Head of caudate nucleus (tissue), 42 donors: Measurements from ENCODE around the gene SGPP1.
"Not testable (repeated sequence)": the region's sequence is repeated elsewhere in the genome, so short reads cannot be mapped to it uniquely, and the experiment has no call there.

Experiments used
- DNase-seq, 42 donors: peaks; one replicate each; pipeline versions ENCODE4 v3.0.0 to v3.0.0-alpha.2; 2020 to 2021; ENCODE audit warnings: mixed read lengths in 7 of 42
- intact Hi-C: fragments of 100-400 bp; cut with DNase I; formaldehyde crosslinking; loops from one replicate; pipeline ENCODE4 v1.15.0; 2022

Gene SGPP1

GRCh38 chr14:63650256-63650952 is 77.5 kb downstream of the SGPP1 start:
- intact Hi-C loops = no loop called here
- peak in 6 of 42 donors; percentile 14 to 64 (median 32) for DNase-seq

DNA sequence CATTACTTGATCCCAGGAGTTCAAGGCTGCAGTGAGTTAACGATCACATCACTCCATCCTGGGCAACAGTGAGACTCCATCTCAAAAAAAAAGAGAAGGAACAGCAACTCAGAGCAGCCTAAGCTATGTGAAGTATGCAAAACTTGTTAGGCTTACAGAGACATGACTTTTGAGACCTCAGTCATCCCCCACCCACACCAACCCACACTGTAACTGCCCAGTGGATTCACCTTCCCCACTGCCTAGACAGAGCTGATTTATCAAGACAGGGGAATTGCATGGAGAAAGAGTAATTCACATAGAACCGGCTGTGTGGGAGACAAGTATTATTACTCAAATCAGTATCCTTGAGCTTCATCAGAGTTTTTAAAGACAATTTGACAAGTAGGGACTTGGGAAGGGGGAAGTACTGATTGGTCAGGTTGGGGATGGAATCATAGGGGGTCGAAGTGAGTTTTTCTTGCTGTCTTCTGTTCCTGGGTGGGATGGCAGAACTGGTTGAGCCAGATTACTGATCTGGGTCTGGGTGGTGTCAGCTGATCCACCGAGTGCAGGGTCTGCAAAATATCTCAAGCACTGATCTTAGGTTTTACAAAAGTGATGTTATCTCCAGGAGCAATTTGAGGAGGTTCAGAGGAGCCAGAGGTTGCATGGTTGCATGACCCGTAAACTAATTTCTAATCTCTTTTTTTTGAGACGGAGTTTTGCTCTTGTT is 80.0 kb downstream of the SGPP1 start:
- intact Hi-C loops = loop anchor here (10.0 kb wide), 1 partner anchor 103 kb away; the partner anchor contains the start of gene PPP2R5E
- DNase-seq = no peak

DNA sequence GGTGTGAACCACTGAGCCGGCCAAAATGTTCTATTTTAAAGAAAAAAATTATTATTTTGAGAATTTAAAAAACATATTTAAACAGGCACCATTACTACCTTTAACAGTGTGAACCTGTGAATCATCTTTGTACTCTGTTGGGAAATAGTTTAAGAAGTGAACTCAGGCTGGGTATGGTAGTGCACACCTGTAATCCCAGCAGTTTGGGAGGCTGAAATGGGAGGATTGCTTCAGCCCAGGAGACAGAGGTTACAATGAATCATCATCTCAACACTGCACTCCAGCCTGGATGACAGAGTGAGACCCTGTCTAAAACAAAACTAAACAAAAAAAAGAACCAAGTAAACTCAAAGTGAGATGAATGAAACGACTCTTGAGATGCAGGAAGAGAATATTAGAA is 83.1 kb downstream of the SGPP1 start:
- no peak for DNase-seq
- intact Hi-C loops = loop anchor here (5.0 to 10.0 kb wide), 2 partner anchors 83 to 100 kb away; partner anchors contain the start of genes PPP2R5E and SGPP1

- intact Hi-C loops = loop anchor here (5.0 to 10.0 kb wide), 2 partner anchors 84 to 98 kb away; partner anchors contain the start of genes PPP2R5E and SGPP1
- no peak for DNase-seq
Measured at GRCh38 chr14:63642656-63643382, 85.0 kb downstream of the SGPP1 start.

DNA sequence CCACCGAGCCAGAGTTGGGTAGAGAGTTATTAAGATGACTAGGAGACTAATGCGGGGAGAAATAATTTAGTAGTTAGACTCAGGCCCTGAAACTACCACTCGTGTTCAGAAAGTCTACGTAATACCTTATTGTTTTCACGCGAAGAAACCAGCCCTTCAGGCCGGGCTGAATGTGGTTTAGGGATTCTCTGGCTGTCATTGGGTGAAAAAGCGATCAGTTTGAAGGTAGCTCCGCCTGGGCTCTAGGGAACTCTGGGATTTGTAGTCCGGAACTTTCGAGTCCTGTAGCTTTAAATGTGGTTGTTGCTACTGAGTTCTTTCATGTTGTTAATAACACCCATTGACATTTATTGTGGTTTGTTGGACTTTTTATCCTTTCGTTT is 85.6 kb downstream of the SGPP1 start:
- intact Hi-C loops = loop anchor here (5.0 to 10.0 kb wide), 2 partner anchors 85 to 97 kb away; partner anchors contain the start of genes PPP2R5E and SGPP1
- DNase-seq = peak; percentile 53 to 97 (median 88)

DNA sequence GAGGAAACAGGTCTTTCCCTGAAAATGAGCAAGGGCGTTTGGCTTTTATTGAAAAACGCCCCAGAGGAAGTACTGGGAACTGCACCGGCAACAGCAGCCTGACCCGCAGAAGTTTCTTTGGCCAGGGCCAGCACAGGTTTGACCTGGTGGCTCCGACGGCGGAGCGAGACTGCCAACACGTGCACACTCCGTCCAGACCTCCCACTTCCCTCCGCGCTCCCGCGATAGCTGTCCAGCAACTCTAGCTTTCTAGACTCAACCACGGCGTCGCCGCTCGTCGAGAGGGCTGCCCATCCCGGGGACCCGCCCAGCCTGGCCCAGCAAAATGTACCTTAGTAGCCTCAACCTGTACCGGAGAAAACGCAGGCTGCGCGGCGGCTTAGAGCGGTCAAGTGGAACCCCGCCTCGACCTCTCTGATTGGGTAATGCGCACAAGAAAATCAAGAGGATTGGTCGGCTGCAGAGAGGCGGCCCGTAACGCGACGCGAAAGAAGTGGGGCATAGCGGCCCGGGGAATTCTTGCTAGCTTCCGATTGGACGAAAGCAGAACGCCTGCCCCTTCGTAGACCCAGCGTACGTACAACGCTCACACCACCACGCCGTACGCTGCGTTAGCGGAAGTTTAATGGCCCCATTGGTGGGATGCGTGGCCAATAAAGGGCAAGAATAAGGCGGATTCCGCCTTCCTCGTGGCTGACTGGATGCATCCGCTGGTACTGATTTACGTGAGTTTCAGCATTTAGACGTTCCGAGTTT is 86.2 kb downstream of the SGPP1 start, which contains the start of gene WDR89:
Gene WDR89, minus strand, starts transcription at position 399 of the 756 bp plus-strand sequence. CDS start 41,929 bp downstream, outside the sequence.
- intact Hi-C loops = loop anchor here (5.0 to 10.0 kb wide), 2 partner anchors 86 to 97 kb away; partner anchors contain the start of genes PPP2R5E and SGPP1
- peak; percentile 93 to 99 (median 98) for DNase-seq

DNA sequence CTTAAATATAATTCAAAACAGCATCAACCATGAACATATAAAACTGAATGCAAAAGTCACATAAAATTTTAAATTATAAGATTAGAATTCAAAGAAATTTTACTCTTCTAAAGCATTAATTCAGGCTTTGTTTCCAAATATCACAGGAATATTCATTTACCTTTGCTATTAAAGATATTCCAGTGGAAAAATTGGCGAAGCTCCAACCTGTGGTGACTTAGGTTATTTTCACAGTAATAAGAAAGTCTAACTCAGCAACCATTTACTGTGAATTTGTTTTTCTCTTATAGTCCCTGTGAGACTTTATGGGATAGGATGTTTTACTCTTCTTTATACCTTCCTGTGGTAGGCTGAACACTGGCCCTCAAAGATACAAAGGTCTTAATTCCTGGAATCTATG is 89.4 kb downstream of the SGPP1 start:
- DNase-seq = peak in 1 of 42 donors; percentile 32
- intact Hi-C loops = loop anchor here (10.0 kb wide), 1 partner anchor 254 kb away; no protein-coding TSS in a partner anchor

DNA sequence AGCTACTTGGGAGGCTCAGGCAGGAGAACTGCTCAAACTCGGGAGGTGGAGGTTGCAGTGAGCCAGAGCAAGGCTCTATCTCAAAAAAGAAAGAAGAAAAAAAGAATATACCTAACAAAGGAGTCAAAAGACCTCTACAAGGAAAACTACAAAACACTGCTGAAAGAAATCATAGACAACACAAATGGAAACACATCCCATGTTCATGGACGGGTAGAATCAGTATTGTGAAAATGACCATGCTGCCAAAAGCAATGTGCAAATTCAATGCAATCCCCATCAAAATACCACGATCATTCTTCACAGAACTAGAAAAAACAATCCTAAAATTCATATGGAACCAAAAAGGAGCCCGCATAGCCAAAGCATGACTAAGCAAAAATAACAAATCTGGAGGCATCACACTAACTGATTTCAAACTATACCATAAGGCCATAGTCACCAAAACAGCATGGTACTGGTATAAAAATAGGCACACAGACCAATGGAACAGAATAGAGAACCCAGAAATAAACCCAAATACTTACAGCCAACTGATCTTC is 91.7 kb downstream of the SGPP1 start:
- intact Hi-C loops = loop anchor here (10.0 kb wide), 1 partner anchor 251 kb away; no protein-coding TSS in a partner anchor
- DNase-seq = not testable (repeated sequence)
